ENCODE results near the gene FURIN.
"Not testable (repeated sequence)": the region's sequence is repeated elsewhere in the genome, so short reads cannot be mapped to it uniquely, and the experiment has no call there.

Gene FURIN

GRCh38 chr15:90918034-90918788, 49.8 kb downstream of the FURIN start:
- DNase-seq, result no peak

GRCh38 chr15:90918835-90919234, 50.4 kb downstream of the FURIN start:
- DNase-seq, result no peak

GRCh38 chr15:90921887-90922286, 53.5 kb downstream of the FURIN start:
- no peak for DNase-seq

DNA sequence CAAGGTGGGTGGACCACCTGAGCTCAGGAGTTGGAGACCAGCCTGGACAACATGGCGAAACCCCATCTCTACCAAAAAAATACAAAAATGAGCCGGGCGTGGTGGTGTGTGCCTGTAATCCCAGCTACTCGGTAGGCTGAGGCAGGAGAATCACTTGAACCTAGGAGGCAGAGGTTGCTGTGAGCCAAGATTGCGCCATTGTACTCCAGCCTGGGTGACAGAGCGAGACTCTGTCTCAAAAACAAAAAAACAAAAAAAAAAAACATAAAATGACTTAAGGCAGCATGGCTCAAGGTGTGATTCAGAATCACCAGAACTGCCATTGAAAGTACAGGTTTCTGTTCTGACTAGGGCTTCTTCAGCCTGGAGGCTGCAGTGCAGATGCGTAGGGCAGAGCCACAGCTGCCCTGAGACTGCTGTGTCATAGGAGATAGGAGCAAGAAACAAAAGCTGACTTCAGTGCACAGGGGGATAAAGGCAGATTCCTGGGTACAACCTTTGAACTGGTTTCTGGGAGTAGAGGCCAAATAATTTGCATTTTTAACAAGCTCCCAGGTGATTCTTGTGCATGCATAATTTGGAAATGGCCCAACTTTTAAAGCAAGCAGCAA, 54.4 kb downstream of the FURIN start:
- DNase-seq, result not testable (repeated sequence)

GRCh38 chr15:90924375-90924774, 56.0 kb downstream of the FURIN start:
- no peak for DNase-seq

DNA sequence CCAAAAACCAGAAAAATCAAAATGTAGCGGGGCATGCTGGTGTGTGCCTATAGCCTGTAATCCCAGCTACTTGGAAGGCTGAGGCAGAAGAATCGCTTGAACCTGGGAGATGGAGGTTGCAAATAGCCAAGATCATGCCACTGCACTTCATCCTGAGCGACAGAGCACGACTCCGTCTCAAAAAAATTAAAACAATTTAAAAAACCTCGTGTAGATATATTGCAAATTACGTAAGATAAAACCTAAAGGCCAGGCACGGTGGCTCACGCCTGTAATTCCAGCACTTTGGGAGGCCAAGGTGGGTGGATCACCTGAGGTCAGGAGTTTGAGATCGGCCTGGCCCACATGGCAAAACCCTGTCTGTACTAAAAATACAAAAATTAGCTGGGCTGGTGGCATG, 58.4 kb downstream of the FURIN start:
- DNase-seq, result not testable (repeated sequence)

- not testable (repeated sequence) for DNase-seq
Observed at GRCh38 chr15:90928106-90928505, 59.7 kb downstream of the FURIN start.

GRCh38 chr15:90929246-90930019, 61.0 kb downstream of the FURIN start:
- DNase-seq, result no peak

DNA sequence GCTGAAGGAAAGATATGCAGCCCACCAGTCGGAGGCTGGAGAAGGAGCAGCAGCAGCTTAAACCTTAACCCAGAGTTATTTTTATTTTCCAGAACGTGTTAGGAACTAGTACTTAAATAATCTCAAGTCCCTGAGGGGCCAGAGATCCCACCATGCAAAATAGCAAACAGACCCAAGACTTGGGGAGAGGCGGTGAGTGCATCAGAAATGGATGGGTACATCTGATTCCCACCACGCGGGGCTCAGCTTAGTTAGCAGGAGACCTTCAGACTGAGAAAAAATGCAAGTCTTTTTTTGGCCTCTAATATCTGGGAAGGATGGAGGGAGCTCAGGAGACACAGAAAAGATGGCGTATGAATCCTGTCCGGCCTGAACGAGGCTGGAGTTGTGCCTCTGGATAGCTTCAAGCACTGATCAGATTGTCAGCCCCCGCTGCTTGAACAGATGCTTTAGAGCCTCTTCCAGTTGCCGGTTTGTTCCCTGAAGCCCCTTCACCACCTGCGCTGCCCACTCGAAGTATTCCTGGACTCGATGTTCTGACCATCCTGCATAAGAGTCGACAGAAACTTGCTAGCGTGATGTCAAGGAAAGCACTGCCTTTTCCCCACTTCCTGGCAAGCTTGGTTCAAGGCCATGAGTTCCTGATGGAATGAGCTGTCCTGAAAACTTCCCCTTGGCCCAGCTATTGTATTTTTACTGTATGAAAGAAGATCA, 62.6 kb downstream of the FURIN start:
- DNase-seq, result no peak

DNA sequence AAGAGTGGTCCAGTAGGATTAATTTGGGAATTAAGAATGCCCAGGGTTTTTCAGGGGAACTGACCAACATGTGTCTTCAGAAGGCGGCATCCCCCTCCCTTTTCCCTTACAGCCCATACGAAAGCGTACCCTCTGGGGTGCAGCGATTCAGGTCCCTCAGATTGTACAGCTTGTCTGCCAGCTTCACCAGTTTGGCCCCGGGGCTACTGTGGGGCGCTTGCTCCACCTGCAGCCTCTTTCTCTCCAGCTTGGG, 63.1 kb downstream of the FURIN start:
- DNase-seq, result peak; percentile 7

DNA sequence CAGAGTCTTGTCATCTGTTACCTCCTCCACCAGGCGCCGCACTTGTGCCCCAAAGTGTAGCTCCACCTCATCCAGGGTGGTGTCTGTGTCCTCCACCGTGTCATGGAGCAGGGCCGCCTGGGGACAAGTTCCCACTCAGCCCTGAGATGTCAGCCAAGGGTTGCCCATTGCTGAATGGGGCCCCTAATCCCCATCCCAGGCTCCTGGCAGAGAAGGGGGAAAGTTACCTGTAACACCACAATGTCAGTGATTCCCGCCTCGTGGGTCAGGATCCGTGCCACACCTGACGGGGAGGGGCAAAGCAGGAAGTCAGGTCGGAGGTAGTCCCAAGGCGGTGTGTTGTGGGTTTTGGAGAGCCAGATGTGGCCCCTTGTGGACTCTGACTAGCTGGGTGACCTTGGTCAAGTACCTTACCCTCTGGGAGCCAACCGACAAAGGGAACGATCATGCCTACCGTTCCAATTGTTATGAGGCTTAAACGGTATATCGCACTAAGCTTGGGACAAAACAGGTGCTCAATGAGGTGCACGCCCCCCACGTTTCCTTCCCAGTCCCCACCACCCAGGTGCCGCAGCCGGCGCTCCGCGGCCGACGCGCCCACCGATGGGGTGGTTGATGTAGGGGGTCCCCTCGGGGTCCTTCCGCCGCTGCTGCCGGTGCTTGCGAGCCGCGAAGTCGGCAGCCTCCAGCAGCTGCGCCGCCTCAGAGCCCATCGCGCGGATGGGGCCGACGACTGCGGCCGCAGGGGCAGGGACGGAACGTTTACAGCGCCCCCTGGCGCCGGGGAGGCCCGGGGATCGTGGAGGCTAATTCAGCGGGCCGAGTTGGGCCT, 63.7 kb downstream of the FURIN start, which contains the start of gene HDDC3:
Gene HDDC3 (minus strand): TSS at position 722 of the 832 bp plus-strand sequence. CDS start 9 bp downstream, at position 713.
- DNase-seq, result peak; percentile 91

GRCh38 chr15:90932660-90932991, 64.2 kb downstream of the FURIN start:
- no peak for DNase-seq

Data from midbrain (tissue), 1 donor.